Activated CD8-positive, alpha-beta memory T cell treated with anti-CD3 and anti-CD28 coated beads for 36 hours (primary cell): ENCODE data around the gene PRKCA. TPM values are rescaled to one million over a fixed set of nuclear protein-coding genes. Genes with fewer than 3 reads are reported as not detected.

ENCODE experiments used
- CTCF ChIA-PET: fragments of 350-600 bp; sonication (Branson Sonifier 250); formaldehyde crosslinking; loops from one replicate; lab custom pipeline; 2021; ENCODE audit warnings: antibody characterized with exemption; lab: Charles Lee
- POLR2A ChIA-PET: fragments of 350-600 bp; sonication (Branson Sonifier 250); formaldehyde crosslinking; loops from one replicate; lab custom pipeline; 2021; ENCODE audit warnings: antibody characterized with exemption; lab: Charles Lee
- total RNA-seq, 2 experiments: library from RNA; stranded (reverse); gene quantifications; one replicate each; pipeline ENCODE4 v1.2.3, GENCODE V29; 2021

Gene PRKCA
- total RNA-seq, 2 experiments from 2014 or later, result 70.3 to 73.4 TPM

DNA sequence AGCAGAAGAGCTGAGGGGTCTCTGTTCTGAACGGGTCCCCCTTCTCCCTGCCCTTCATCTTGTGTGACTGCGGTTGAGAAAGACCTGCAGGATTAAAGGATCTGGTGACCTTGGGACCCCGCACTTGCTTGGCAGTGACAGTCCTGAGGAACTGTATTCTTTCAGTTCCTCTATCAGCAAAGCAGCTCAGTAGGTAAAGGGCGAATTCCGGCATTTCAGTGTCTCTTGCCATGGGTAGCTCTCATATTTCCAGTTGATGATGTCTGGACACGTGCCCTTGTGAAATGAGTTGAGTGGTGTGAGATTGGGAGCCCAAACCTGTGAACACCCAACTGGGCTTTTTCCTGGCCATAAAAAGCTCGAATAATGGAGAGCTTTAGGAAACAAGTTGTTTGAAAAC lies 135.7 kb downstream of the PRKCA start:
- CTCF ChIA-PET, result no interaction called here
- POLR2A ChIA-PET, result no interaction called here

GRCh38 chr17:66441101-66441661 lies 138.8 kb downstream of the PRKCA start:
- ChIA-PET POLR2A (no interaction called here), CTCF (no interaction called here)

GRCh38 chr17:66443166-66443565 lies 140.8 kb downstream of the PRKCA start:
- CTCF ChIA-PET, result no interaction called here
- POLR2A ChIA-PET, result no interaction called here

DNA sequence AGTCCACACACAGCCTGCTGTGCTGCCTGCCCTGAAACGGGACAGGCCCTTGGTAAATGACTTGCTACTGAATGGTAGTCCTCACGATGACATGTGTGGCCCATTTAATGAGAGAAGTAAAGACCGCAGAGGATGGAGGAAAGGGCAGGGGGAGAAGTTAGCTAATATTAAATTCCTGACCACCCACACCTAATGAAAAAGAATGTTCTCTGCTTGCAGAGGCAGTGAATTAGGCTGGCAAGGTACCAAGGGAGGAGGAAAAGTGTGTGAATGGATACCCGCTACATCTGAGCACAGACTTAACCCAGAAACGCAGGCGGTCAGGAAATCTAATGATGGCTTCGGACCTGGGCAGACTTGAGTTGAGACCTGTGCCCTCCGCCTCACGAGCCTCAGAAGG lies 141.2 kb downstream of the PRKCA start:
- ChIA-PET POLR2A (no interaction called here), CTCF (no interaction called here)

GRCh38 chr17:66444031-66444430 lies 141.6 kb downstream of the PRKCA start:
- ChIA-PET CTCF (no interaction called here), POLR2A (no interaction called here)

DNA sequence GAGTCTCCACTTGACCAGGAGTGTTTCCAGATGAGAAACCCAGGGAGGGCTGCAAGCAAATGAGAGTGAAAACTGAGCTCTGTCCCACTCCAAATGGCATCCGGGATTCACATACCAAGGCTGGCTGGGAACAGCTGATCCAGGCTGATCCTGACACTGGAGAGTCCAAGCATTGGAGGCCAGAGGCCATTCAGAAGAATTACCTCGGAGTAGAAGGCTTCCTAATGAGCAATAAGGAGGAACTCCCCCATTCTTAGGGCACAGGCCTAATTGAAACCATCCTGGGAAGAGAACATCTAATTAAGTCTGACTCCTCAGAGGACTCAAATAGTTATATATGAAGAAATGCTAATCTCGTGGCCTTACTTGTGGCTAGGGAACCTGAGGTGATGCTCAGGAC lies 142.8 kb downstream of the PRKCA start:
- ChIA-PET POLR2A (no interaction called here), CTCF (no interaction called here)

DNA sequence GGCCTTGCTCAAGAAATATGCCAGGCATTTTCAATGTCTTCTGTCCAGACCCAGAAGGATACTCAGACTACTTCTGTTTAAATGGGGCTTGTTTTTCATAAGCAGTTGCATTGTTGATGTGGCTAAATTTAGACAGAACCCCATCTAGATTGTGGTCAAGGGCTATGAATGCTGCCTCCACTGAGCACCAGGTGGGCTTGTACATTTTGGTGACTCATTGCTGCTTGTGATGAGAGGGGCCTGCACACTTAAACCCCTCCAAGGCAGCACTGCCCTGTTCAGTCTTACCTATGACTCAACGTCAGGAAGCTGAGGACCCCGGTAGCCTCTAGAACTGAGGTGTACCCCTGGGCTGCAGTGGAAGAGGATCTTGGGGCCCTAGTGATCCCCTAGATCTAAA lies 144.0 kb downstream of the PRKCA start:
- ChIA-PET CTCF (no interaction called here), POLR2A (no interaction called here)

GRCh38 chr17:66447159-66447558 lies 144.7 kb downstream of the PRKCA start:
- POLR2A ChIA-PET, result no interaction called here
- CTCF ChIA-PET, result no interaction called here

DNA sequence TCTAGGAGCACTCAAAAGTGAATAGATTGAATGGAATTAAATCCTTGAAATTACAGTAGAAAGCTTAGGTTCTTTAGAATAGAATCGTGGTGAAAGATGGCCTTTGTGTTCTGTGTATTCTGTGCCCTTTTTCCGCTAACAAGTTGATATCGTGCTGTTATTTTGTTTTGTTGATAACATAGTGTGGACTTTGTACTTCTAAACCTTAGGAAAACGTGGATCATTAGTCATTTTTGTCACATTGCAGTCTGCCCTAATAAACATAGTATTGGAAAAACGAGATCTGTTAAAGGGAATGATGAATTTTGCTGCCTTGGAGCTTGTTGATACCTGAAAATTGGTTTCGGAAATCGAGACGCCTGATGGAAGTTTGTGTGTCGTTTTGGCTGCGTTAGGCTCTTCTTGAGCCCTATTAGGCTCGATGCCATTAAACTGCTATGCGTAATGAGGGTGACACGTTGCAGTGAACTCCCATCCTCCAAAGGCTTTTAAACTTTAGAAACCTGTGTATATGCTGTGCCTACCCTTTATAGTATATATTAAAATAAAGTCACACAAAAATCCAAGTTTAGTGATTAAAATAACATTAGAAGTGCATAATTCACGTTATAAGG lies 145.7 kb downstream of the PRKCA start:
- ChIA-PET CTCF (no interaction called here), POLR2A (no interaction called here)

DNA sequence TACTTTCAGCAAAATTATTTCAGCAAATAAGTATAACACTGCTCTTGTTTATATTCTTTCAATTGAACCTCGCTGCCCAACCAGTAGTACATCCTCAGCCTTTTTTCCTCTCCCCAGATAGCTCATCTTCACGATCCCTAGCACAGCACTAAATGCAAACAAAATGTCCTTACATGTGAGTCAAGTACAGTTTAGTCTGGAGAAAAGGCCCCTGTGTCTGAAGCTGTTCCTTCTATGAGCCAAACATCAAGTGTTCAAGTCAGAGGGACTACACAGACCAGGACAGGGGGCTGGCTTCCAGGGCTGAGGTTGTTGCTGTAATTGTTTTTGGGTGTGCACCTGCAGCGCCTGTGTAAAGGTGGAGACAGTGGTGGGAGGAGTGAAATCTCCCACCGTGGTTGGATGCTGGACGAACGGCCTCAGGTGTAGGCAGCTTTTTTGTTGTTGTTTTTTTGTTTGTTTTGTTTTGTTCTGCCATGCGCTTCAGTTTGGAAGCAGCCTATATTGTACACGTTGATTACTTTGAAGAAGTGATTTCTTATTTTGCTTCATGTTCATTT lies 147.1 kb downstream of the PRKCA start:
- POLR2A ChIA-PET, result no interaction called here
- CTCF ChIA-PET, result no interaction called here

DNA sequence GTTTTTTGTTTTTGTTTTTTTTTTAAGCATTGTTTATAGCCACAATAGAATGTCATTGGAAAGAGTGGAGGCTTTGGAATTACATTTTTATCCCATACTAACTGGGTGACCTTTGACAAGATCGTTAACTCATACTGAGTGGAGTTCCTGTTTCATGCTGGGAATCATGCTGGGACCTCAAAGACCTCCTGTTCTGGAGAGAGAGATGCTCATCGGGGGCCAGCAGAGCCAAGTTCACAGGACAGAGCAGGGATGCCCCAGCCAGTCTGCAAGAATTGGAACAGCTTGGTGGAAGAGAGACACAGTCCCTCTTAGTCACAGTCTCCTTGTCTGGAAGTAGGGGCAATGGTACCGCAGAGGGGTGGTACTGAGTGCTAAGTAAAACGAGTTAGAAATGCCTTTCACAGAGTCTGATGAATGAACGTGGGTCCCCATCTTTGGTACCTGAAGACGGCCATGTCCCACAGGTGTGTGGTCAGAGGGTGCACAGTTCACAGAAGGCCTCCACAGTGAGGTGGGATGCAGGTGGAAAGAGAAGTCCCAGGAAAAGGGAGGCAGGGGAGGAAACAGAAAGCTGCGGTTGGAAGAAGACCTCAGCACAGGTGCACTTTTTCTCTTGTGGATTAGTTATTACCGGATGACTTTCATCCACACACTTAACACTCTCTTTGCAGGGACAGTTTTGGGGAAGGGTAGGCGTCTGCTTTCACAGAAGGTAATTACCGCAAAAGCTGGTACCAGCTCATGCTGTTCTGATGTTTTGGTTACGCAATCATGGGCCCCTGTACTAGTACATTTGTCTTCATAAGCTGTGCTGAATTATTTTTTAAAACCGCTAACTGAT lies 147.8 kb downstream of the PRKCA start:
- CTCF ChIA-PET, result no interaction called here
- POLR2A ChIA-PET, result no interaction called here

DNA sequence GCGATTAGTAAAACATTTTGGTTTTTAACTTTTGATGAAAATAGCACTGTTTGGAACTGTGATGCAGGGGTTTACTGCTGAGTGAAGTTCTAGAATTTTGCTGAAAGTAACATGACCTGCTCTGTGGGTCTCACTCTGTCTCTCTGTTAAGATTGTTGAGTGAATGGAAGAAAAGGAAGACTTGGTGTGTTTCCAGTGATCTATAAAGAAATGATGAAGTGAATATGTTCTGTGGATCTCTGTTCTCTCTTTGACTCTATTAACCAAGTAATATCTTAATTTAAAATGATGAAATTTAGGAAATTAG lies 148.4 kb downstream of the PRKCA start:
- CTCF ChIA-PET, result no interaction called here
- POLR2A ChIA-PET, result no interaction called here

DNA sequence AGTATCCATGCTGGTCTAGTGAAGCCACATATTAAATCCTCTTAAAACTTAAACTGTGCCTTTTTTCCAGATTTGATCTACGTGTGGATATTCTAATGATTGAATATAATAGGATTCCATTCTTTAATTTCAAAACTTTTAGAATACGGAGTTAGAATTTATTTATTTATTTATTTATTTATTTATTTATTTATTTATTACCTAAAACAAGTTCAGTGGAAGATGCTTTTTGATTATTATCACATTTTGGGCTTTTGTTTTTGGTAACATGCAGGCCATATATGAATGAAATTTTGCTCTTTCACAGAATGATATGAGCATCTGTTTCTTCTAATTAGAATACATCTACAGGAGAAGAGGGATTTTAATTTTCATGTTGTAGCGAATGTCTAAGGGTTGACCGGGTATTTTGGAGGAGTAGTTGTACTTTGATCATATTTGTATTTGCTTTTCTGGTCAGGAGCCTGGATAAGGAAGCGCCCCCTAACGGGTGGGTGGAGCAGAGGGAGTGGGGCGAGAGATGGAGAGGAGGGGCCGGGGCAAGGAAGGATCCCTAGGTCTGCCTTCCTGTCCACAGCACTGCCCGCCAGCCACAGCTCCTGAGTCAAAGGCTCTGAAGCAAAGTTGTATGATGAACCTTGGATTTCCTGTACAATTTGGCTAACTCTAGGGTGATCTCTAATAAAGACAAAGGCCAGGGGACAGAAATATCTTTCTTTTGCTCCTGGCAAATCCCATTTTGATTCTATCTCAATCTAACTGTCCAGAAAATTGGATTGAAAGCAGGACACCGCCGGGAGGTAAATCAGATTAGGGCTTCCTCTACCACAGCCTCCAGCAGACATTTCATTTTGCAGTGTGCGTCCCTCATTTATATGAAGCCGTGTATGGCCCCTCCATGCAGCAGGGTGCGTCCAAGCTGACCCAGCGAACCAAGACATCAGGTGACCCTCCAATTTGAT lies 149.1 kb downstream of the PRKCA start:
- CTCF ChIA-PET, result no interaction called here
- POLR2A ChIA-PET, result no interaction called here

DNA sequence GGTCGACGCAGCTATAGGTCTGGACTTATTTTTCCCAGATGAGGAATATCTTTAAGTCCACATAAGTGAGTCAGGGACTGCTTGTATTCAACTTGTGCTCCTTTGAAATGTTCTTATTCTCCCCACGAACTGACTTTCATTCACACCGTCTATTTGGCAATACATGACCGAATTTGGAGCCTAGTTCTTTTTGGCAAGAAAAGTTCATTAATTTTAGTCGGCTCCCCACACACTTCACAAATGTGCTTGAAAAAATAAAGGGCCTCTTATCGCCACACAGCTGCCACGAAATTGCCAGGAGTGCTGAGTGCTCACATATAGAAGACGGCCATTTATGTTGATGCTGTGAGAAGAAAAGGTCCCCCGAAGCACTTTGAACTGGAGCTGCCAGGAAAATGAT lies 152.6 kb downstream of the PRKCA start:
- ChIA-PET POLR2A (no interaction called here), CTCF (no interaction called here)

GRCh38 chr17:66457499-66457898 lies 155.1 kb downstream of the PRKCA start:
- POLR2A ChIA-PET, result interaction anchor here (0.6 kb wide), 1 partner anchor 61 kb away, joined by 8 read pairs; no protein-coding TSS in a partner anchor
- CTCF ChIA-PET, result interaction anchor here (0.8 to 1.3 kb wide), 2 partner anchors 8 to 21 kb away, joined by 3 to 4 read pairs; no protein-coding TSS in a partner anchor

- POLR2A ChIA-PET, result no interaction called here
- CTCF ChIA-PET, result interaction anchor here (1.3 kb wide), 1 partner anchor 22 kb away, joined by 3 read pairs; no protein-coding TSS in a partner anchor
Observed at GRCh38 chr17:66458782-66459181, 156.4 kb downstream of the PRKCA start.

DNA sequence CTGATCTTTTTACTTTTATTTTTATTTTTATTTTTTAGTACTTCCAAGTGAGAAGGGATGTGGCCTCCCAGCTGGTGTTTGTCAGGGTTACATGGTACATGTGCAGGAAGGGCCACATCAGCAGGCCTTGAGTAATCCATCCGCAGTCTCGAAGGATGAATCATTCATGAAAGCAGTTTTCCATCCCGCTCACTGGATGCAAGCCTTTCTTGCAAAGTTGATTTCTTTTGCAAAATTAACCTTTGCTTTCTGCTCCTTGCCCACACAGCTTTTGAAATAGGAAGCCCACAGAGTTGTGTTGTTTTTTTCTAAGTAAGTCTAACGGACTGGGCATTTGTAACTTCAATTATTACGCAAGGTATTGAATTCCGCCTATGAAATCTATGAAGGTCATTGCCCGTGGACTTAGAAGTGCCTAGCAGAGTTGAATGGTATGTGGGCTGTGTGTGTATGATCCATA lies 157.4 kb downstream of the PRKCA start:
- ChIA-PET CTCF (interaction anchor here (0.5 to 1.4 kb wide), 2 partner anchors 107 to 216 kb away, joined by 3 read pairs; no protein-coding TSS in a partner anchor), POLR2A (no interaction called here)

DNA sequence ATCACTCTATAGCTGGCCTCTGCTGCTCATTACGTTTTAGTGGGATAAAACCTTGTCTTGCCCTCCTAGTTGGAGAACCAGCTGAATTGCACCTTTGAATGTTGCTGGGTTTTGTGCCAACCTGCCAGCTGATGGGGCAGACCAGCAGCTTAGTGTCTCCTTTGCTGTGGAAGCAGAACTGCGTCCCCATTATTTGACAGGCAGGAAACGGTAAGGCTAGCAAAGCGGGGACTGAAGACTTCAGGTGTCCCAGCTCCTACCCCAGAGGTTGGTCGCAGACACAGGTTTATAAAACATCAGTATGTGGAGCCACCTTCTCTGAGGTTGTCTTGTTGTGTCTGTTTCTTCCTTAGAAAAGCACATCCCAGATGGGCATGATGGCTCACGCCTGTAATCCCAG lies 158.1 kb downstream of the PRKCA start:
- POLR2A ChIA-PET, result no interaction called here
- CTCF ChIA-PET, result interaction anchor here (1.4 kb wide), 1 partner anchor 106 kb away, joined by 3 read pairs; no protein-coding TSS in a partner anchor

GRCh38 chr17:66461343-66461995 lies 159.1 kb downstream of the PRKCA start:
- CTCF ChIA-PET, result no interaction called here
- POLR2A ChIA-PET, result no interaction called here
